ENCODE results near the gene AFF3.

AFF3 gene

GRCh38 chr2:99648906-99649789 lies 493.2 kb downstream of the AFF3 start:
- DNase-seq: no peak

- no peak for DNase-seq
Measured at GRCh38 chr2:99648178-99648844, 494.1 kb downstream of the AFF3 start.

- DNase-seq: no peak
Measured at GRCh38 chr2:99645960-99646359, 496.4 kb downstream of the AFF3 start.

- DNase-seq: no peak
Measured at GRCh38 chr2:99644419-99644787, 498.0 kb downstream of the AFF3 start.

- DNase-seq: no peak
Measured at GRCh38 chr2:99643787-99644418, 498.5 kb downstream of the AFF3 start.

GRCh38 chr2:99641999-99642398 lies 500.4 kb downstream of the AFF3 start:
- no peak for DNase-seq

GRCh38 chr2:99640635-99641151 lies 501.7 kb downstream of the AFF3 start:
- DNase-seq: no peak

GRCh38 chr2:99638791-99639190 lies 503.6 kb downstream of the AFF3 start:
- no peak for DNase-seq

- no peak for DNase-seq
Measured at GRCh38 chr2:99637159-99637697, 505.2 kb downstream of the AFF3 start.

GRCh38 chr2:99636144-99637034 lies 506.0 kb downstream of the AFF3 start:
- no peak for DNase-seq

- DNase-seq: no peak
Measured at GRCh38 chr2:99635710-99636109, 506.7 kb downstream of the AFF3 start.

- no peak for DNase-seq
Measured at GRCh38 chr2:99634234-99634633, 508.2 kb downstream of the AFF3 start.

GRCh38 chr2:99631700-99632099 lies 510.7 kb downstream of the AFF3 start:
- DNase-seq: no peak

GRCh38 chr2:99629320-99629719 lies 513.1 kb downstream of the AFF3 start:
- DNase-seq: no peak

GRCh38 chr2:99626158-99626557 lies 516.2 kb downstream of the AFF3 start:
- no peak for DNase-seq

GRCh38 chr2:99624677-99625076 lies 517.7 kb downstream of the AFF3 start:
- no peak for DNase-seq

- DNase-seq: no peak
Measured at GRCh38 chr2:99623613-99624012, 518.8 kb downstream of the AFF3 start.

GRCh38 chr2:99623035-99623434 lies 519.4 kb downstream of the AFF3 start:
- no peak for DNase-seq

GRCh38 chr2:99622534-99622933 lies 519.9 kb downstream of the AFF3 start:
- DNase-seq: no peak

GRCh38 chr2:99621774-99622173 lies 520.6 kb downstream of the AFF3 start:
- DNase-seq: no peak

- no peak for DNase-seq
Measured at GRCh38 chr2:99621106-99621505, 521.3 kb downstream of the AFF3 start.

- no peak for DNase-seq
Measured at GRCh38 chr2:99619151-99619550, 523.2 kb downstream of the AFF3 start.
